Measurements from ENCODE around the gene TTC38.

GRCh38 chr22:46233231-46233630, 34.6 kb upstream of the TTC38 start:
- no peak for TF ChIP-seq POLR2A (IDR thresholded peaks at IDR 0.05)
- no peak for TF ChIP-seq CTCF (IDR thresholded peaks at IDR 0.05 in 4 of 5, conservative IDR thresholded peaks at IDR 0.05 in 1 of 5)

All from gastrocnemius medialis (tissue), 4 donors.